HepG2 (cell line): ENCODE data around the gene MAB21L4. TPM values are rescaled to one million over a fixed set of nuclear protein-coding genes. Genes with fewer than 3 reads are reported as not detected.

ENCODE experiments used
- KLF13 ChIP-seq: sonication (generic); formaldehyde crosslinking; IDR thresholded peaks from 2 replicates; pipeline ENCODE4 v1.4.0; 2020; ENCODE audit warnings: mild to moderate bottlenecking, missing genetic modification reagents
- ZFP36L1 ChIP-seq: sonication (generic); formaldehyde crosslinking; IDR thresholded peaks from 2 replicates; pipeline ENCODE4 v1.8.0; 2022; ENCODE audit warnings: mild to moderate bottlenecking, missing genetic modification reagents, moderate library complexity
- ZNF224 ChIP-seq: sonication (generic); formaldehyde crosslinking; IDR thresholded peaks from 2 replicates; pipeline ENCODE4 v1.5.0; 2020; ENCODE audit warnings: mild to moderate bottlenecking, missing genetic modification reagents
- ZNF446 ChIP-seq: sonication (generic); formaldehyde crosslinking; IDR thresholded peaks from 2 replicates; pipeline ENCODE4 v1.5.0; 2020; ENCODE audit warnings: mild to moderate bottlenecking, missing genetic modification reagents
- ZNF468 ChIP-seq: sonication (generic); formaldehyde crosslinking; IDR thresholded peaks from 2 replicates; pipeline ENCODE4 v1.8.0; 2022; ENCODE audit warnings: mild to moderate bottlenecking, moderate library complexity, missing genetic modification reagents
- ZNF547 ChIP-seq: sonication (generic); formaldehyde crosslinking; IDR thresholded peaks from 2 replicates; pipeline ENCODE4 v1.5.1; 2020; ENCODE audit warnings: mild to moderate bottlenecking, missing genetic modification reagents
- ZNF550 ChIP-seq: sonication (generic); formaldehyde crosslinking; IDR thresholded peaks from 2 replicates; pipeline ENCODE4 v1.4.0; 2020; ENCODE audit warnings: mild to moderate bottlenecking, missing genetic modification reagents, borderline replicate concordance
- ZNF703 ChIP-seq: sonication (generic); formaldehyde crosslinking; IDR thresholded peaks from 2 replicates; pipeline ENCODE4 v1.5.1; 2020; ENCODE audit warnings: missing genetic modification reagents, mild to moderate bottlenecking, moderate library complexity, borderline replicate concordance
- polyA plus RNA-seq, 8 experiments: library from polyadenylated mRNA; depleted of rRNA in 3 of 8; stranded (reverse) in 7 of 8; unstranded in 1 of 8; fragments of >200 nt; fragmentation: Illumina TruSeq in 4 of 8; extraction: Trizol in 4 of 8; gene quantifications; 2 replicates each; pipeline versions ENCODE4 v1.2.1 to v1.2.3, GENCODE V29; 2011 to 2016; ENCODE audit warnings: low read depth in 4 of 8, missing spikeins in 1 of 8, mixed read lengths in 1 of 8; ENCODE audit not compliant: insufficient read depth in 1 of 8
- total RNA-seq, 5 experiments: library from RNA; depleted of rRNA; stranded (reverse); fragments of >200 nt; fragmentation: Illumina TruSeq; extraction: Trizol; gene quantifications; 2 replicates each; pipeline ENCODE4 v1.2.3, GENCODE V29; 2016; ENCODE audit warnings: low read depth in 1 of 5
- TF ChIP-seq, protein P1 (sequence below): sonication (generic); formaldehyde crosslinking; conservative IDR thresholded peaks from 2 replicates; pipeline ENCODE4 v1.4.0; 2020; ENCODE audit warnings: missing genetic modification reagents
- TF ChIP-seq, protein P2 (sequence below): sonication (generic); formaldehyde crosslinking; IDR thresholded peaks from 2 replicates; pipeline ENCODE4 v1.5.1; 2020; ENCODE audit warnings: missing genetic modification reagents, mild to moderate bottlenecking, borderline replicate concordance
- TF ChIP-seq, protein P3 (sequence below): sonication (generic); formaldehyde crosslinking; IDR thresholded peaks from 2 replicates; pipeline ENCODE4 v1.4.0; 2020; ENCODE audit warnings: missing genetic modification reagents
- TF ChIP-seq, protein P4 (sequence below): sonication (generic); formaldehyde crosslinking; IDR thresholded peaks from 2 replicates; pipeline ENCODE4 v1.8.1; 2022; ENCODE audit warnings: mild to moderate bottlenecking, missing genetic modification reagents
- TF ChIP-seq, protein P5 (sequence below): sonication (generic); formaldehyde crosslinking; IDR thresholded peaks from 2 replicates; pipeline ENCODE4 v1.9.0; 2021; ENCODE audit warnings: missing genetic modification reagents, borderline replicate concordance
- TF ChIP-seq, protein P6 (sequence below): sonication (generic); formaldehyde crosslinking; IDR thresholded peaks from 2 replicates; pipeline ENCODE4 v1.4.0; 2020; ENCODE audit warnings: missing genetic modification reagents
- TF ChIP-seq, protein P7 (sequence below): sonication (generic); IDR thresholded peaks from 2 replicates; pipeline ENCODE4 v1.6.1; 2016; ENCODE audit warnings: low read depth, borderline replicate concordance

The MAB21L4 gene
- total and polyA plus RNA-seq, 2 of the 13 experiments (the other 11 are each of a cell fraction or from before 2014, with no cell fraction given) = 3.0 to 14.0 TPM

DNA sequence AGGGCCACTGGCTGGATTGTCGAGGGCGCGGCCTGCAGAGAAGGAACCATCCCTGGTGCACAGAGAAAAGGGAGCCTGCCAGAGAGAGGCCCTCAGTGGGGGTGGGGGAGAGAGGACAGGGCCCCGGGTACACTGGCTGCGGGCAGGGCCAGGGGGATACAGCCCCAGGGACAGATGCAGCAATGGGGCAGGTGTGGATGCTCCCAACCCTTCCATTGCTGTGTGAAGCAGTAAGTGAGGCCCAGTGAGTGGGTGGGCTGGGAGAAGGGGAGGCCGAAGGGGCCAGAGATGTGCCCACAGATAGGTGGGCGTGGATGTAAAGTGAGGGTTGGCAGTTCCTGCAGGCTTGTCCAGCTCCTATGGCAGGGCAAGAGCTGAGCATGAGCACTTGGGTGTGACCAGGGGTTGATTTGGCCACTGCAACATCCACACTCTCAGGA lies 19.9 kb downstream of the MAB21L4 start (continued):
- TF ChIP-seq, protein P1, sequence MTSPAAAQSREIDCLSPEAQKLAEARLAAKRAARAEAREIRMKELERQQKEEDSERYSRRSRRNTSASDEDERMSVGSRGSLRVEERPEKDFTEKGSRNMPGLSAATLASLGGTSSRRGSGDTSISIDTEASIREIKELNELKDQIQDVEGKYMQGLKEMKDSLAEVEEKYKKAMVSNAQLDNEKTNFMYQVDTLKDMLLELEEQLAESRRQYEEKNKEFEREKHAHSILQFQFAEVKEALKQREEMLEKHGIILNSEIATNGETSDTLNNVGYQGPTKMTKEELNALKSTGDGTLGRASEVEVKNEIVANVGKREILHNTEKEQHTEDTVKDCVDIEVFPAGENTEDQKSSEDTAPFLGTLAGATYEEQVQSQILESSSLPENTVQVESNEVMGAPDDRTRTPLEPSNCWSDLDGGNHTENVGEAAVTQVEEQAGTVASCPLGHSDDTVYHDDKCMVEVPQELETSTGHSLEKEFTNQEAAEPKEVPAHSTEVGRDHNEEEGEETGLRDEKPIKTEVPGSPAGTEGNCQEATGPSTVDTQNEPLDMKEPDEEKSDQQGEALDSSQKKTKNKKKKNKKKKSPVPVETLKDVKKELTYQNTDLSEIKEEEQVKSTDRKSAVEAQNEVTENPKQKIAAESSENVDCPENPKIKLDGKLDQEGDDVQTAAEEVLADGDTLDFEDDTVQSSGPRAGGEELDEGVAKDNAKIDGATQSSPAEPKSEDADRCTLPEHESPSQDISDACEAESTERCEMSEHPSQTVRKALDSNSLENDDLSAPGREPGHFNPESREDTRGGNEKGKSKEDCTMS = no peak
- TF ChIP-seq, protein P2, sequence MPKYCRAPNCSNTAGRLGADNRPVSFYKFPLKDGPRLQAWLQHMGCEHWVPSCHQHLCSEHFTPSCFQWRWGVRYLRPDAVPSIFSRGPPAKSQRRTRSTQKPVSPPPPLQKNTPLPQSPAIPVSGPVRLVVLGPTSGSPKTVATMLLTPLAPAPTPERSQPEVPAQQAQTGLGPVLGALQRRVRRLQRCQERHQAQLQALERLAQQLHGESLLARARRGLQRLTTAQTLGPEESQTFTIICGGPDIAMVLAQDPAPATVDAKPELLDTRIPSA (CRISPR knock-in tag) = 0 out of 2 replicates have a peak, but pooled peaks have one; percentile 14
- TF ChIP-seq, protein P3, sequence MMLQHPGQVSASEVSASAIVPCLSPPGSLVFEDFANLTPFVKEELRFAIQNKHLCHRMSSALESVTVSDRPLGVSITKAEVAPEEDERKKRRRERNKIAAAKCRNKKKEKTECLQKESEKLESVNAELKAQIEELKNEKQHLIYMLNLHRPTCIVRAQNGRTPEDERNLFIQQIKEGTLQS (CRISPR knock-in tag) = peak; percentile 17; the same call in 1 of the 2 replicates
- TF ChIP-seq, protein P4, sequence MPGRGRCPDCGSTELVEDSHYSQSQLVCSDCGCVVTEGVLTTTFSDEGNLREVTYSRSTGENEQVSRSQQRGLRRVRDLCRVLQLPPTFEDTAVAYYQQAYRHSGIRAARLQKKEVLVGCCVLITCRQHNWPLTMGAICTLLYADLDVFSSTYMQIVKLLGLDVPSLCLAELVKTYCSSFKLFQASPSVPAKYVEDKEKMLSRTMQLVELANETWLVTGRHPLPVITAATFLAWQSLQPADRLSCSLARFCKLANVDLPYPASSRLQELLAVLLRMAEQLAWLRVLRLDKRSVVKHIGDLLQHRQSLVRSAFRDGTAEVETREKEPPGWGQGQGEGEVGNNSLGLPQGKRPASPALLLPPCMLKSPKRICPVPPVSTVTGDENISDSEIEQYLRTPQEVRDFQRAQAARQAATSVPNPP (CRISPR knock-in tag) = no peak
- TF ChIP-seq ZNF446 (CRISPR knock-in tag) (0 out of 2 replicates have a peak, but pooled peaks have one; percentile 6), ZNF703 (CRISPR knock-in tag) (0 out of 2 replicates have a peak, but pooled peaks have one; percentile 26), ZFP36L1 (CRISPR knock-in tag) (no peak; the same call in 1 of the 2 replicates), ZNF547 (peak; percentile 30; the same call in 1 of the 2 replicates), ZNF468 (CRISPR knock-in tag) (peak; percentile 79; the same call in 1 of the 2 replicates), ZNF550 (CRISPR knock-in tag) (0 out of 2 replicates have a peak, but pooled peaks have one; percentile 15), ZNF224 (CRISPR knock-in tag) (0 out of 2 replicates have a peak, but pooled peaks have one; percentile 54), KLF13 (CRISPR knock-in tag) (0 out of 2 replicates have a peak, but pooled peaks have one; percentile 48)
- TF ChIP-seq, protein P5, sequence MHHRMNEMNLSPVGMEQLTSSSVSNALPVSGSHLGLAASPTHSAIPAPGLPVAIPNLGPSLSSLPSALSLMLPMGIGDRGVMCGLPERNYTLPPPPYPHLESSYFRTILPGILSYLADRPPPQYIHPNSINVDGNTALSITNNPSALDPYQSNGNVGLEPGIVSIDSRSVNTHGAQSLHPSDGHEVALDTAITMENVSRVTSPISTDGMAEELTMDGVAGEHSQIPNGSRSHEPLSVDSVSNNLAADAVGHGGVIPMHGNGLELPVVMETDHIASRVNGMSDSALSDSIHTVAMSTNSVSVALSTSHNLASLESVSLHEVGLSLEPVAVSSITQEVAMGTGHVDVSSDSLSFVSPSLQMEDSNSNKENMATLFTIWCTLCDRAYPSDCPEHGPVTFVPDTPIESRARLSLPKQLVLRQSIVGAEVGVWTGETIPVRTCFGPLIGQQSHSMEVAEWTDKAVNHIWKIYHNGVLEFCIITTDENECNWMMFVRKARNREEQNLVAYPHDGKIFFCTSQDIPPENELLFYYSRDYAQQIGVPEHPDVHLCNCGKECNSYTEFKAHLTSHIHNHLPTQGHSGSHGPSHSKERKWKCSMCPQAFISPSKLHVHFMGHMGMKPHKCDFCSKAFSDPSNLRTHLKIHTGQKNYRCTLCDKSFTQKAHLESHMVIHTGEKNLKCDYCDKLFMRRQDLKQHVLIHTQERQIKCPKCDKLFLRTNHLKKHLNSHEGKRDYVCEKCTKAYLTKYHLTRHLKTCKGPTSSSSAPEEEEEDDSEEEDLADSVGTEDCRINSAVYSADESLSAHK (CRISPR knock-in tag) = no peak
- TF ChIP-seq, protein P6, sequence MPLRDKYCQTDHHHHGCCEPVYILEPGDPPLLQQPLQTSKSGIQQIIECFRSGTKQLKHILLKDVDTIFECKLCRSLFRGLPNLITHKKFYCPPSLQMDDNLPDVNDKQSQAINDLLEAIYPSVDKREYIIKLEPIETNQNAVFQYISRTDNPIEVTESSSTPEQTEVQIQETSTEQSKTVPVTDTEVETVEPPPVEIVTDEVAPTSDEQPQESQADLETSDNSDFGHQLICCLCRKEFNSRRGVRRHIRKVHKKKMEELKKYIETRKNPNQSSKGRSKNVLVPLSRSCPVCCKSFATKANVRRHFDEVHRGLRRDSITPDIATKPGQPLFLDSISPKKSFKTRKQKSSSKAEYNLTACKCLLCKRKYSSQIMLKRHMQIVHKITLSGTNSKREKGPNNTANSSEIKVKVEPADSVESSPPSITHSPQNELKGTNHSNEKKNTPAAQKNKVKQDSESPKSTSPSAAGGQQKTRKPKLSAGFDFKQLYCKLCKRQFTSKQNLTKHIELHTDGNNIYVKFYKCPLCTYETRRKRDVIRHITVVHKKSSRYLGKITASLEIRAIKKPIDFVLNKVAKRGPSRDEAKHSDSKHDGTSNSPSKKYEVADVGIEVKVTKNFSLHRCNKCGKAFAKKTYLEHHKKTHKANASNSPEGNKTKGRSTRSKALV (CRISPR knock-in tag) = 0 out of 2 replicates have a peak, but pooled peaks have one; percentile 11
- TF ChIP-seq, protein P7, sequence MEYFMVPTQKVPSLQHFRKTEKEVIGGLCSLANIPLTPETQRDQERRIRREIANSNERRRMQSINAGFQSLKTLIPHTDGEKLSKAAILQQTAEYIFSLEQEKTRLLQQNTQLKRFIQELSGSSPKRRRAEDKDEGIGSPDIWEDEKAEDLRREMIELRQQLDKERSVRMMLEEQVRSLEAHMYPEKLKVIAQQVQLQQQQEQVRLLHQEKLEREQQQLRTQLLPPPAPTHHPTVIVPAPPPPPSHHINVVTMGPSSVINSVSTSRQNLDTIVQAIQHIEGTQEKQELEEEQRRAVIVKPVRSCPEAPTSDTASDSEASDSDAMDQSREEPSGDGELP = no peak
